Activated CD8-positive, alpha-beta memory T cell treated with anti-CD3 and anti-CD28 coated beads for 48 hours (primary cell): ENCODE measurements around the gene THSD7A.

Experiments
- DNase-seq, 3 experiments: peaks; one replicate each; pipeline ENCODE4 v3.0.0-alpha.2; 2020; ENCODE audit warnings: low read depth in 2 of 3, low spot score in 2 of 3

THSD7A gene

GRCh38 chr7:11589251-11589650 lies 242.7 kb downstream of the THSD7A start:
- no peak for DNase-seq

DNA sequence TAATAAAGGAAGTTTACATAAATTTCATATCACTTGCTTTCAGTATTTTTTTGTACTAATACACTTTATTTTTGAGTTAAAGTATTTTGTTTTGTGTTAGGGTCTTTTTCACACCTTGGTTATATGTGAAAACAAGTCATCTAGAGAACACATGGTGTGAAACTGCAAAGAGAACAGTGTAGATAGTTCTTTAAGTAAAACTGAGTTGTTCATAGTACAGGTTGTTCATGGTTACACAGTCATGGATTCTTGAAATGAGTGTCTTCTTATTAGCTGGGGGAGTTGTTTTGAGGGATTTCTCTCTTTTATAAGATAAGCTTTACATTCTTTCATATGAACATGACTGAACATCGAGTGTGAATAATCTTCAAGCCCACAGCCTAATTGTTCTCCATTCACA lies 244.2 kb downstream of the THSD7A start:
- DNase-seq: no peak

DNA sequence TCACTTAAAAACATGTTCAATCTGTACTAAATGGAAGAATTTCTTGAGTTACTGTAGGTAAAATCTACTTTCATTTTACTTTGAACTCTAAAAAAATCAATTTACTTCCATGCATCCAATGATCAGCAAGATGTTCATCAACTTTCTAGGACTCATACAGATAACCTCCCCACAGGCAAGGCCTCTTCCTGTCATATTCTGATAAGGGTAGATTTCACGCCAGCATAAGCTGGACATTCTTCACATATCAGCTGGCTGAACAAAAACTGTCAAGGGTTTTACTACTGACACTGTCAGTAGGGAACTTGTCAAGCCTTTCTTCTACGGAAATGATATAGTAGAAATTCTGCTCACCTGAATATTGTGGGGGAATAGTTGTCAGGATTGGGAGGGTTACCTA lies 244.9 kb downstream of the THSD7A start:
- DNase-seq: no peak

DNA sequence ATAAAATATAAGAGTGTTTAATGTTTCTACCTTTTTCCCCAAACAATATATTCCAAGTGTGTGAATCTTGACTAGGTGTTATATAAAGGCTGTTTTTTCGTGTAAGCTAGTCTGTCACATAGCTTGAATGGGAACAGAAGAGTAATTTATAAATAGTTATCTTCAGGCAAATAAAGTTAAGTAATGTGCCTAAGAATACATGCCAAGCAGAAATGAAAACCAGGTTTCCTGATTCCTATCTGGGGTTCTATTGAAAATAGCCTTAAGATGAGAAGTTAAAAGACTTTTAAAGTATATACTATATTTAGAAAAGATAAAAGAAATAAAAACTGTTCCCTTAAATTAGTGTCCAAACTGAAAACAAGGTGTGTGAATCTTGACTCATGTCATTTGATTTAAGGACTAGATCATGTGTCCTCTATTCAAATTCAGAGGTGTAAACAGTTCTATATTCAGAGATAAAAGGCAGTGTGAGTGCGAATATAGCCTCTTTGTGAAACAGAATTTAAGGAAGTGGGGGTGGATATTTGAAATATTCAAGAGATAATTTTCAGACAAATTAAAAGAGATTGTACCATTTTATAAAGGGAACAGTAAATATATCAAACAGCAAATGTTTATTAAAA lies 247.5 kb downstream of the THSD7A start:
- no peak for DNase-seq

GRCh38 chr7:11579141-11579540 lies 252.9 kb downstream of the THSD7A start:
- DNase-seq: no peak

- DNase-seq: no peak
These were observed 255.7 kb downstream of the THSD7A start for GRCh38 chr7:11576310-11576709.

DNA sequence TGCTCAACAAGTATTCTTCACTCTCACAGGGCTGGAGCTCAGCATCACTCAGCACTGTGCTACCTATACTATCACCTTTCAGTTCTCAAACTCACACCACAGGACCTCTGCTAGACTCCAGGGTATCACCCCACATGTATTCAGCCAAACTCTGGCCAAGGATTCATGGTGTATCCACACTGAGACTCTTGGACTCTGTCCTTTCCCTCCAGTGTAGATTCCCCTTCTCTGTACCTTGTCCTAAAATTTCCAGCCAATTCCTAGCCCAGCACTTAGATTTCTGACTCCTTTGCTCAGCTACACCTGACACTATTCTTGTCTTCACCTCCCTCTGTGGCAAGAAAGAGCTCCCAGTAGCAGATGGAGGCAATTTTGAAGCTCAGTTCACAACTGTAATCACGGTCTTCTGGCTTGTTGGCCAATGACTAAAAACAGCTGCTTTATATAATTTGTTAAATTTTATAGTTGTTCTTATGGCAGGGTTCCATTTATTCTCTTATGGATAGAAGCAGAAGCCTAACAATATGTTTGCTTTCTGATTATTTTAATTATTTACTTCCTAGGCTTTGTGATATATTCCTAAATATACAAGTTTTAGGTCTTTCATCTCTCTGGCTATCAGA lies 258.8 kb downstream of the THSD7A start:
- DNase-seq: no peak

GRCh38 chr7:11570922-11571550 lies 261.0 kb downstream of the THSD7A start:
- no peak for DNase-seq

DNA sequence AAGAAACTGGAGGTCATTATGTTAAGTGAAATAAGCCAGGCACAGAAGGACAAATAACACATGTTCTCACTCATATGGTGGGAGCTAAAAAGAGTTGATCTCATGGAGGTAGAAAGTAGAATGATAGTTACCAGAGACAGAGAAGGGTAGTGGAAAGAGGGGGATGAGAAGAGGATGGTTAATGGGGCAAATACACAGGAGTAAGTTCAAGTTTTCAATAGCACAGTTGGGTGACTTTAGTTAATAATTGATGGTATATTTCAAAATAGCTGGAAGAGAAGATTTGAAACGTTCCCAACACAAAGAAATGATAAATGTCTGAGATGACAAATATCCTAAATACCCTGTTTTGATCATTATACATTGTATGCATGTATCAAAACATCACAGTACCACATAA lies 261.8 kb downstream of the THSD7A start:
- DNase-seq: no peak

- DNase-seq: no peak
These were observed 264.4 kb downstream of the THSD7A start for GRCh38 chr7:11567571-11567970.

GRCh38 chr7:11557627-11558026 lies 274.4 kb downstream of the THSD7A start:
- no peak for DNase-seq

DNA sequence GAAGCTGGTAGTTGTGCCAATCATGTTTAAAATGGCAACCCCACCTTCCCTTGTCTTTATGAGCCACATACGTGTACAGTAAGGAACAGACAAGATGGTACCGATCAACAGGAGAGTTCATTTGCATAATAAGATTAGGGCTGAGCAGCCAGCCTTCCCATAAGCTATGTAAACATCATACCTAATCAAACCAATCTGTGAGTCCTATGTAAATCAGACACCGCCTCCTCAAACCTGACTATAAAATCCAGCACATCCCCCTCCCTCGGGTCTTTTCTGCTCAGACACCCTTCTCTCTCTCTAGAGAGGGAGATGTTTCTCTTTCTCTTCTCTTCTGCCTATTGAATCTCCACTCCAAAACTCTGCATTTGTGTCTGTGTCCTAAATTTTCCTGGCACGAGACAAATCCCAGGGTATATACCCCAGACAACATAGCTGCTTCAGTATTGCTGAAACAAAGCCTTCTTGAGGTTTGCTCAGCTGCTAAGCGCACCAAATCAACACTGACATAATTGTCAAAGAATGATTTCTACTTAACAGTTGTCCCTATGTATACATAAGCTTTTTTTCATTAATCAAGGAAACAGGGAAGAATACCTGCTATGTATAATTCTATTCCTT lies 279.2 kb downstream of the THSD7A start:
- DNase-seq: no peak

- DNase-seq: no peak
These were observed 280.5 kb downstream of the THSD7A start for GRCh38 chr7:11551470-11551869.

- DNase-seq: no peak
These were observed 283.5 kb downstream of the THSD7A start for GRCh38 chr7:11548532-11548931.

DNA sequence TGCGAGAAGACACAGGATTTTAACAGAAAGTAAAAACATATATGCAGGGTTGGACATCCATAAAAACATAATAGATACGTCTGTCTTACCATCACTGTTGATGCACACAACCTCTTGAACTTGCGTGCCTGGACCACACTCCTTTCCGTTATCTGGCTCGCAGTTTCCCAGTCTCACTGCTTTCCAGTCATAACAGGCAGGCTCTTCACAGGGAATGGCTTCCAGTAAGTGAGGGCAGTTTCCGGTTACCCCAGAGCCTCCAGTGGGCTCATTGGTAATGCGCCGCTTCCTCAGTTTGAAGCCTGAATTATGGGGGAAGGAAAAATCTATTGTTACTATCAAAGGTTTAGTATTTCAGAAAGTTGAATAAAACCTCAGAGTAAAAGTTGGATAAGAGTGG lies 290.7 kb downstream of the THSD7A start:
- no peak for DNase-seq

- no peak for DNase-seq
These were observed 291.7 kb downstream of the THSD7A start for GRCh38 chr7:11540271-11540761.

- DNase-seq: no peak
These were observed 292.1 kb downstream of the THSD7A start for GRCh38 chr7:11539853-11540252.

GRCh38 chr7:11538751-11539299 lies 293.2 kb downstream of the THSD7A start:
- DNase-seq: no peak

- no peak for DNase-seq
These were observed 298.7 kb downstream of the THSD7A start for GRCh38 chr7:11533229-11533820.

GRCh38 chr7:11529382-11529781 lies 302.6 kb downstream of the THSD7A start:
- no peak for DNase-seq

DNA sequence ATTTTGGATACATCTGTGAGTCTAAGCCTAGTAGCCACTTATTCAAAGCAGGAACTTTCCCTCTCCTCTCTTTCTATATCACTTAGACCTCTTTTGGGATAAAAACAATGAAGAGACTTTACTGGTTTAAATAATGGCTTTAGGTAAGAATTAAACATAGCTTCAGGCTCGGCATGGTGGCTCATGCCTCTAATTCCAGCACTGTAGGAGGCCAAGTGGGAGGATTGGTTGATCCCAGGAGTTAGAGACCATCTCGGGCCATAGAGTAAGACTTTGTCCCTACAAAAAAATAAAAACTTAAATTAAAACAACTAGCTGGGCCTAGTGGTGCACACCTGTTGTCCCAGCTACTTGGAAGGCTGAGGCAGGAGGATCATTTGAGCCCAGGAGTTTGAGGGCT lies 304.3 kb downstream of the THSD7A start:
- no peak for DNase-seq
